Activated CD4-positive, alpha-beta T cell treated with anti-CD3 and anti-CD28 coated beads, Interleukin-2, amount 10 ng/mL, durations not matched to agents 24 days and 14 days (primary cell): ENCODE results near the gene OR4A15. TPM values are rescaled to one million over a fixed set of nuclear protein-coding genes. Genes with fewer than 3 reads are reported as not detected.

Experiments used
- DNase-seq: peaks from one replicate; pipeline ENCODE4 v3.0.0; 2022
- H3K27ac Mint-ChIP-seq: one replicate; pipeline ENCODE4 v1.8.0; 2022; ENCODE audit warnings: mild to moderate bottlenecking, mixed read lengths
- H3K27me3 Mint-ChIP-seq: one replicate; pipeline ENCODE4 v1.8.0; 2022; ENCODE audit warnings: mixed read lengths
- H3K36me3 Mint-ChIP-seq: one replicate; pipeline ENCODE4 v1.8.0; 2022; ENCODE audit warnings: low read depth, mild to moderate bottlenecking, mixed read lengths
- H3K4me1 Mint-ChIP-seq: one replicate; pipeline ENCODE4 v1.8.0; 2021; ENCODE audit warnings: mixed read lengths
- H3K4me3 Mint-ChIP-seq: one replicate; pipeline ENCODE4 v1.8.0; 2022; ENCODE audit warnings: mild to moderate bottlenecking, moderate library complexity, mixed read lengths
- H3K9me3 Mint-ChIP-seq: one replicate; pipeline ENCODE4 v1.8.0; 2021; ENCODE audit warnings: mixed read lengths
- intact Hi-C: fragments of 100-400 bp; cut with micrococcal nuclease; formaldehyde crosslinking; loops from one replicate; pipeline ENCODE4 v1.15.1; 2023
- total RNA-seq: library from RNA; stranded (reverse); gene quantifications from 2 replicates; pipeline ENCODE4 v1.2.3, GENCODE V29; 2022

OR4A15 gene
- total RNA-seq, result not detected in 2 replicates

- Mint-ChIP-seq H3K9me3 (peaks cover 15% of the 10 kb centered on the region), H3K4me3 (no peak within 1 kb of the TSS), H3K4me1 (no peaks in the 10 kb centered on the region), H3K36me3 (no peaks in the 10 kb centered on the region), H3K27me3 (no peaks in the 10 kb centered on the region), H3K27ac (no peak within 1 kb of the TSS)
- intact Hi-C loops, result no loop called here
- DNase-seq, result no peak
Observed at GRCh38 chr11:55367674-55368073, at the start of gene OR4A15. Gene OR4A15, plus strand, starts transcription at chr11:55367974. Its CDS starts 0 bp downstream, at chr11:55367974.

DNA sequence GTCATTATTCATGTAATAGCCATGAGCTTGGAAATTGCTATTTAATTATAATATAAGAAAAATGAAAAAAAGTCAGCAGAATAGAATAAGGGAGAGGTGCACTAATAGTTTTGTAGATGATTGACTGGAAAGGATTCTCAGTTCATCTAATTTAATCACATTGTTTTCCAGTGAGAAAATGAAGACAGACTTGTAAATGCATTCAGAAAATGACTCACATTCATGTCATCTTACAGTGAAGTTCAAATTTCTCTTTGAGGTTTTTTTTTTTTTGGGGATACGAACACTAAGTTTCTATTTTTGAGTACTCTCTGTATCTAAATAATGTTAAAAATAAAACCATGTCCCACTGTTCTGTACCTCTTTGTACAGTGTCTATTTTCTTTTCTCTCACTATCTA is 43.3 kb upstream of the OR4A15 start:
- Mint-ChIP-seq H3K36me3 (no peaks in the 10 kb centered on the region), H3K4me3 (no peak overlapping the region), H3K27me3 (no peaks in the 10 kb centered on the region), H3K9me3 (no peaks in the 10 kb centered on the region), H3K4me1 (no peaks in the 10 kb centered on the region), H3K27ac (no peak overlapping the region)
- intact Hi-C loops, result no loop called here
- DNase-seq, result no peak

- peaks cover 19% of the 10 kb centered on the region for H3K9me3 Mint-ChIP-seq
- no peak within 1 kb of the TSS for H3K27ac Mint-ChIP-seq
- intact Hi-C loops, result no loop called here
- no peaks in the 10 kb centered on the region for H3K27me3 Mint-ChIP-seq
- no peak for DNase-seq
- H3K4me3 Mint-ChIP-seq, result no peak within 1 kb of the TSS
- H3K36me3 Mint-ChIP-seq, result no peaks in the 10 kb centered on the region
- no peaks in the 10 kb centered on the region for H3K4me1 Mint-ChIP-seq
Observed at GRCh38 chr11:55342901-55343300, 24.9 kb upstream of the OR4A15 start, which contains the start of gene OR4A16. Gene OR4A16, plus strand, starts transcription at chr11:55343201. Its CDS starts 0 bp downstream, at chr11:55343201.

DNA sequence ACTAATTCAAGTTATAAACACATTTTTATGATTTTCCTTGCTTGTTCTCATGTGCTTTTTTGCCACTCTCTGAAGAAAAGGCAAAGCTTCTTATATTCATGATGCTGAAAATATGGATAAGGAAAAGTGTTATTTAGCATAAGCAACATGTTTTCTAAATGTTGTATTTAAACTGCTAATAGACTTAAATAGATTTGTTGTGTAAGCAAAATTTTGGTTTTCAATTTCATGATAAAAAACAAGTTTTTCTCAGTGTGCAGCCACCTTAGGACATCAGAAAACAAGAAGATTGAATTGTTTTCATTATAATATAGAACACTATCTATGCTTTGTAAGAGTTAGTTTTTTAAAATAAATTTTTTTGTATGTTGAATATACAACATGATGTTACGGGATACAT is 22.5 kb upstream of the OR4A15 start:
- Mint-ChIP-seq H3K27me3 (no peaks in the 10 kb centered on the region), H3K4me1 (no peaks in the 10 kb centered on the region), H3K9me3 (peaks cover 16% of the 10 kb centered on the region), H3K4me3 (no peak overlapping the region), H3K36me3 (no peaks in the 10 kb centered on the region), H3K27ac (no peak overlapping the region)
- DNase-seq, result no peak
- intact Hi-C loops, result no loop called here

GRCh38 chr11:55349032-55349431 is 18.7 kb upstream of the OR4A15 start:
- H3K36me3 Mint-ChIP-seq, result no peaks in the 10 kb centered on the region
- no peak for DNase-seq
- intact Hi-C loops, result no loop called here
- no peaks in the 10 kb centered on the region for H3K4me1 Mint-ChIP-seq
- no peak overlapping the region for H3K27ac Mint-ChIP-seq
- H3K9me3 Mint-ChIP-seq, result peaks cover 14% of the 10 kb centered on the region
- no peak overlapping the region for H3K4me3 Mint-ChIP-seq
- no peaks in the 10 kb centered on the region for H3K27me3 Mint-ChIP-seq

DNA sequence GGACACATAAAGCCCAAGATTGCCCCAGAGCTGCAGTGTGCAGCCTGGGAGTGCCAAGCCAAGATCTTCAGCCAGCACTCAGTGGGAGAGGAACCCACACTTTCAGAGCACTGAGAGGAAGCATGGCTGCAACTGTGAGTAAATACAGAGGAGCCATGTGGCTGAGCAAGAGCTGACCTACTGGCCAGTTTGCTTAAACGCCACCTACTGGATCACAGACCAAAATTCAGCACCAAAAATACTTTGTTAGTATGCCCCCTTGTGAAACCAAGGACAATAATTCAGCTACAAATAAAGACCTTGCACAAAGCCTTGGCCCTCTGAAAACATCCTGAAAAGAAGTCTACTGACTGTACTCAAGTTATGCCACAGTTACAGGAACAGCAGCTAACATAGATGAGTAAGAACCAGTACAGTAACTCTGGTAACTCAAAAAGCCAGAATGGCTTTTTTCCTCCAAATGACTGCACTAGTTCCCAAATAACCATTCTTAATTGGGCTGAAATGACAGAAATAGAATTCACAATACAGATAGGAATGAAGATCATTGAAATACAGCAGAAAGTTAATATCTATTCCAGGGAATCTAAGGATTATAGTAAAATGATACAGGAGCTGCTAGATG is 10.1 kb upstream of the OR4A15 start:
- intact Hi-C loops, result no loop called here
- no peak for DNase-seq
- Mint-ChIP-seq H3K27ac (no peak overlapping the region), H3K4me3 (no peak overlapping the region), H3K4me1 (no peaks in the 10 kb centered on the region), H3K9me3 (peaks cover 33% of the 10 kb centered on the region), H3K36me3 (no peaks in the 10 kb centered on the region), H3K27me3 (no peaks in the 10 kb centered on the region)

GRCh38 chr11:55401011-55401410 is 33.2 kb downstream of the OR4A15 start:
- no peaks in the 10 kb centered on the region for H3K4me1 Mint-ChIP-seq
- intact Hi-C loops, result no loop called here
- no peak overlapping the region for H3K27ac Mint-ChIP-seq
- H3K9me3 Mint-ChIP-seq, result peaks cover 19% of the 10 kb centered on the region
- H3K27me3 Mint-ChIP-seq, result no peaks in the 10 kb centered on the region
- no peak for DNase-seq
- no peaks in the 10 kb centered on the region for H3K36me3 Mint-ChIP-seq
- H3K4me3 Mint-ChIP-seq, result no peak overlapping the region

Other genes with a start within 250 kb of the OR4A15 start
- gene TRIM48, start 105.8 kb upstream of the OR4A15 start, total RNA-seq, result not detected in 2 replicates
- gene OR4A16, start 24.8 kb upstream of the OR4A15 start, total RNA-seq, result not detected in 2 replicates
- not detected in 2 replicates for gene OR4C15, start 186.5 kb downstream of the OR4A15 start, total RNA-seq
- gene OR4C16, start 204.2 kb downstream of the OR4A15 start, total RNA-seq, result not detected in 2 replicates
- gene OR4C11, start 239.7 kb downstream of the OR4A15 start, total RNA-seq, result not detected in 2 replicates